GM21723 (cell line): Measurements from ENCODE around the gene STXBP3.

ENCODE experiments used
- ATAC-seq: cut with Tn5 transposase; IDR thresholded peaks from one replicate; pipeline ENCODE4 v1.9.1; 2021; ENCODE audit warnings: mild to moderate bottlenecking, moderate library complexity; ENCODE audit not compliant: unreplicated experiment

STXBP3 gene

DNA sequence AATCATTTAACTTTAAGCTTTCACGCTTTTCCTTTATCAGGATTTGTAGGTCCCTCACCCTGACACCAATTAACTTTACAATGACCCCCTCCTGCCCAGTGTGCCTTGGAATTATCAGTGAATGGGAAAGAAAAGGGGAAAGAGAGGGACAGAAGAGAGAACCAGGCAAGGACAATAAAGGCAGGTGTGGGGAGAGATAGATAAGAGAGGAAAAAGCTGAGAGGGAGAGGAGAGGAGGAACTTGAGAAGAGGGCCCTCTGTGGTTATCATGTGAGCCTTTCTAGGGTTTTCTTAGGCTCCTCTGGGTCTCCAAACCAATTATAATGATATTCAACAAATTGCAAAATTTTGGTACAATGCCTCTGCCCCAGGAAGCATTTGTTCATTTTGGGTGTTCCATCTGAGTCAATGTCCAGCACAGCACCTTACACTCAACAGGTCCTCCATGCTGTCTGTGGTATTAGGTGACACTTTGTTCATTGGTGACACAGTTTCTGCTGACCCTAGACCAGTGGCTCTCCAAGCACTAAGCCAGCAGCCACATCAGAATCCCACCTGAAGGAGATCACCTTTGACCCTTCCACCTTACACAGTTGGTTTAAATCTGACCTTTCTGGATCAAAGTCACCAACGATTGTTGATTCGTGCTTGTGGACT lies 96.2 kb downstream of the STXBP3 start:
- no peak for ATAC-seq

DNA sequence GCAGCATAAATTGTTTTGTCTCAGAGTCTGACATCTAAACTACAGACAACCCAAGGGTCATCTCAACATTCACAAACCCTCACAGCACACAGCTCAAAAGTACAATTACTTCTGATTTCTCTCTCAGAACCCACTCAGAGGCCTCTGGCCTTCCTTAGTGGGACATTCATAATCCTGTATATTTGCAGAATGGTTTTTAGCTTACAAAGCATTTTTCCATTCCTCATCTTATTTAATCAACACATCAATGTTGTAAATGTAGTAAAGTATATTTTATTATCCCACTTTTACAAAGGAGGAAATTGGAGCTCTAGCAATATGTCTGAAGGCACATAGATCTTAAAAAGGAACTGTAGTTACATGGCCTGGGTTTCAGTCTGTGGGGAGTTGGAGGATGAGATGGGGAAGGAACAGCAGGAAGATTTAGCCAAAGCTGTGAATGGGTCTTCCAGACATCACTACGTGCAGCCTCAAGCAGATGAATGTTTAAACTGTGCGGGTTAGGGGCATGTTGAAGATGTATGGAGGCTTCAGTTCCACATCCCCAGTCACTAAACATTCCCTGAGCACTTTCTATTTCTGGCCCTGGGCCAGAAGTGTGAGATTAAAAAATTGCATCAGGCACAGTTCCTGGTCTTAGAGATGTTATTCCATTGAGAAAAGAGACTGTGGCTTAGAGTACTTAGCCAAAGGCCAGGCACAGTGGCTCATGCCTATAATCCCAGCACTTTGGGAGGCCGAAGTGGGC lies 97.1 kb downstream of the STXBP3 start:
- ATAC-seq: no peak

DNA sequence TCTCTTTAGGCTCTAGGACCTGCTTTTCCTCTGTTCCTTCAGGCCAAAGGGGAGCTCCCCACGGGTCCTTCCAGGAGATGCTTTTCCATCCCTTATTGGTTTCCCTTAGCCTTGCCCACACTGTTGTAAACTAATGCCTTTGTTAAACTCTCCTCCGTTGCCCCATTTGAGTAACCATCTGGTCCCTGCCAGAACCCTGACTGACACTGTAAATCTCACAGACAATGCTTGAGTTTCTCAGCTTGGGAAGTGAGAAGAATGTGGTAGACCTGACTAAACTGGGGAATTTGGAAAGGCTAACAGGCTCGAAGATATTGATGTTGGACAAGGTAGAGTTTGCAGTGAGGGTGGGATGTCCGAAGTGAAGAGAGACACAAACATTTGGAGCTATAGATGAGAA lies 99.0 kb downstream of the STXBP3 start:
- ATAC-seq: no peak

DNA sequence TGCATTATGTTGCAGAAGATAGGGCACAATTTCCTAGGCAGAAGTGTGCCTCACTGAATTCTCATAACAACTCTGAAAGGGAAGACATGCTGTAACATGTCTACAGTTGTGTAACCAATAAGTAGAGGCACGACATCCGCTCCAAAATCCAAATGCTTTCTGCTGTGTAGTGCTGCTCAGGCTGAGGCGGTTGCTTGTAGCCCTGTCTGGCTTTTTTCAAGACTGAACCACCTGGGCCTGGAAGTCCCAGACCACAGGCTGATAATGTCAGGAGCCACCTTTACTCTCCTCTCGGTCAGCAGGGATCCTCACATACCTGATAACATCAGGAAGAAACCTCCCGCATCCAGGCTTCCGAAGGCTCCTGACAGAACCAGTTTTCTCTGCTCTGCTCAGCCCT lies 99.5 kb downstream of the STXBP3 start:
- ATAC-seq: no peak

DNA sequence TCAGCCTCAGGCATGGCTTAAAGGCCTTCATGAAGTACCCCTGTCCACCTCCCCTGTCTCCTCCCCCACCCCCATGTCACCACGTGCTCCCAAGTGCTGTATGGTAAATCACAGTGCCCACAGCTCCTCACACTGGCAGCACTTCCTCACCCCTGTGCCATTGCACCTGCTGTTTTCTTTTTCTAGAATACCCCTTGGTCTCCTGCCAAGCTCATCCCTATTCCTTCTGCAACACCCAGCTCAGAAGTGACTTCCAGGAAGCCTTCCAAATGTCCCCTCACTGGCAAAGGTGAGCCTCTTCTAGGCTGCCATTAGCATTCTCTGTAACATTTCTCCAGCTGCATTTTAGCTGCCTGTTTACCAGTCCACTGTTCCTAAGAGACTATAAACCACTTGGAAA lies 101.0 kb downstream of the STXBP3 start:
- no peak for ATAC-seq

DNA sequence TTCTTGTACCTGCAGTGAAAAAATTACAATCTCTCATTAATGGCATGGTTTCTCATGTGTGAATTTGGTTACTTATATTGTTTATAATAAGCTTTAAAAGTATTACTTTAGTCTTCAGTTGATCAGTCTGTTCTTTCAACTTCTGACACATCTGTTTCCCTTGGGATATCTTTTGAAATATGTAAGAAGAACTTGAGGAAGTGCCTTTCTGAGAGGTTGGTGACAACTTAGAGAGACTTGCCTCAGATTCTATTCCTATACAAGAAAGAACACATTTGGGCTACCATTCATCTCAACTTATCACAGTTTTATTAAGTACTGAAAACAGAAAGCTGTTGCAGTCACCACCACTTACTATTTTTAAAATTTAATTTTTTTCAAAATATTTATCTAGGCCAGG lies 102.3 kb downstream of the STXBP3 start:
- ATAC-seq: no peak

DNA sequence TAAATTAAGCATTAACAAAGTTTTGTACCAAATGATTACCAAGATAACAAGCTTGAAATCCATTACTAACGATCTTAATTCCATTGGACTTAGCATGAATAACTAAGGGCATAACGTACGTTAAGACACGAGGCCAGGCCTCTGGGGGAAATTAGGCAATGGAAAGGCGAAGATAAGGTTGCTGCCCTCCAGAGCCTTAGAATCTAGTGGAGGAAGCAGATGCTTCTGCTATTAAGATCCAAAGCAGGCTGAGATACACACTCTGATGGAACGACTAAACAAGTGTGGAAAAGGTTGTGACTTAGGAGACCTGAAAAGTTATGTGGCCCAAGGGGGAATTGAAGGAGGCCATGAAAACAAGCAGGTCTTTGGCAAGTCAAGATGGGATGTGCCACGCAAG lies 104.5 kb downstream of the STXBP3 start:
- no peak for ATAC-seq

DNA sequence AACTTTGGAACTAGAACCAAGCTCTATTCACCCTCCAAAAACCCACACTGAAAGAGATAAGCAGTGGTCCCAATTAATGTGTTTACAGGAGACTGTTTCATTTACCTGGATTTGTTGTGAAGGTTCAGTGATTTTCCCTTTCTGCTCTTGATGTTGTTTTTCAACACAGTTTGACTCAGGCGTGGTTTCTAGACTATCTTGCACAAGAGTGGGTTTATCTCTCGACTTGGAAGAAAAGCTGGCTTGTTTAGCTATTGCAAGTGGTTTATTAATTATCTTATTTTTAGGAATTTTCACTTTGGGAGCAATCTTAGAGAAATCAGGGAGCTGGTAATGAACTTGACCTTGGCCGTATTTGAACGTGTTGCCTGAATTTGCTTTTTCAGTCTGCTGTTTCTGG lies 105.1 kb downstream of the STXBP3 start:
- no peak for ATAC-seq

DNA sequence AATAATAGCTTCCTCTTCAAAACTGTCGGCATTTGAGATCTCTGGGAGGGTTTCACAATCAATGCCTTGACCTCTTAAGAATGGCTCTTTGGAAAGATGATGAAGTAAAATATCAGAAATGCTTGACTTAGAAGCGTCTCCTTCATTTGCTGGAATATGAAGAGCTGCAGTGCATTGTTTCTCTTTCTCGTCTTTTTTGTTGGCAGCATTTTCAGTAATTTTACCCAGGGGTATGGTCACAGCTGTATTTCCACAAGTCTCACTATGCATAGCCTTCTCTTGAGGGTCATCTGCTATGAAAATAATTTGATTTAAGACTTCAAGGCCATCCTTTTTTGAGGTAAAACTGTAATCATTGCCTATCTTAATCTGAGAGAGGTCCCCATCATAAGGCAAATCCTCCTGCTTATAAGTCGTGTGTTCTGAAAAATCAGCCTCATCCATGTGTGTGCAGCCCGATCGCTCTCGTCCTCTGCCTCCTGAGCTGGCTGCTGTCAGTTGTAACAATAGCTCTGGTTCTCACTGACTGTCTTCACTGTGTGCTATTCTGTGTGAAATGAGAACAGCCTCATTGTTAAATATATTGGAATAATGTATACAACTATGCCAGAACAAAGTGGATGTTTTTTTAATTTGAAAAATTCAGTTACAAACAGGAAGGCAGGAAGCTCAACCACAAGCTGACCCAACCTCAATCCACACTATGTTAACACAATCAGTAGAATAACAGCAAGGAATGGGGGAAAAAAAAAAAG lies 105.9 kb downstream of the STXBP3 start:
- ATAC-seq: no peak

DNA sequence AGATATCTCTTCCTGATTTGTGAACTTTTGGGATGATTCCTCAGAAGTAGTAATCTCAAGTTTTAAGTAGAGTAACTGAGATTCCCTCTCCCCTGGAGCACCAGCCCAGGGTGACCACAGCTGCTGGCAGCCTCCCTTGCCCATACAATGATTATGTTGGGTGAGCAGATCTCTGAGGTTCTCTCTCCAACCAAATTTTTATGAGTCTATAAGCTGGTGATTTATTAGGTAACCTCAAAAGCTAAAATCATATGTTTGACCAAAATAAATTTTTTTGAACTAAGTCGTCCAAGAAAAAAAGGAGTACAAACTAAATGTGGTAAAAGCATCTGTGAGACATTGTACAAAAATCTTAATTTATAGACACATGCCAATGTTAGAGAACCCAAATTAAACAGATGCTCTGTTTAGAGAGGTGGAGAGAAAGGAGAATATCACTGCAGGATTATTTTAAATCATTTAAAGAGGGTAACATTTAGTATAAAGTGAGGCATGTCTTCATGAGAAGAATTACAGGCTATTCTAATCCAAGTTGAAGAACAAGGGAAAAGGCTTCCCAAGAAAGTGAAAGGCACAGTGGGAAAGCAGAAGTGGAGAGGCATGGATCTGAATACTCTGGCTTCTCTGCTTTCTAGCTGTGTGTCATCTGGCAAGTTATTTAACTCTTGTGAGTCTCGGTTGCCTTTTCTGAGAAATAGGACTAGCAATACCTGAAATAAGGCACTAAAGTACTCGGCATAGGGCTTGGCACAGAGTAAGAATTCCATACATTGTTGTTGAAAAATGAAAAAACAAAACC lies 107.9 kb downstream of the STXBP3 start:
- no peak for ATAC-seq

DNA sequence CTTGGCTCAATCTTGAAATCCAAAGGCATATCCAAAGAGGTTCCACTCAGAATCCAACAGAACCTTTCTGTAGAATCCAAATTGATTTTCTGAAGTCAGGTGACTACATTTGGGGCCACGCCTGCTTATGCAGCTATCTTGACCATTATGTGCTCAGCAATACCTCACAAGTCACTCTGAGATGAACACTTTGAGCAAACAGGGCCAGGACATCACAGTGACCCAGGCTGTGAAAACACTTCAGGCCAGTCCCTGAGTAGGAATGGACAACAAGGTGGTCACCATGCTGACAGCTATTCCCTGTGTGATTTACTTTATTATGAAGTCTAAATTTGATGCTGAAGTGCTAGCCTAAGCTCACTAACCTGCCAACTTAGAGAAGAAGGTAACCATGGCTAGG lies 110.5 kb downstream of the STXBP3 start, which contains the start of gene AKNAD1:
AKNAD1 (minus strand) TSS at position 101 of the 400 bp plus-strand sequence. CDS start 4,430 bp downstream, outside the sequence.
- no peak for ATAC-seq

DNA sequence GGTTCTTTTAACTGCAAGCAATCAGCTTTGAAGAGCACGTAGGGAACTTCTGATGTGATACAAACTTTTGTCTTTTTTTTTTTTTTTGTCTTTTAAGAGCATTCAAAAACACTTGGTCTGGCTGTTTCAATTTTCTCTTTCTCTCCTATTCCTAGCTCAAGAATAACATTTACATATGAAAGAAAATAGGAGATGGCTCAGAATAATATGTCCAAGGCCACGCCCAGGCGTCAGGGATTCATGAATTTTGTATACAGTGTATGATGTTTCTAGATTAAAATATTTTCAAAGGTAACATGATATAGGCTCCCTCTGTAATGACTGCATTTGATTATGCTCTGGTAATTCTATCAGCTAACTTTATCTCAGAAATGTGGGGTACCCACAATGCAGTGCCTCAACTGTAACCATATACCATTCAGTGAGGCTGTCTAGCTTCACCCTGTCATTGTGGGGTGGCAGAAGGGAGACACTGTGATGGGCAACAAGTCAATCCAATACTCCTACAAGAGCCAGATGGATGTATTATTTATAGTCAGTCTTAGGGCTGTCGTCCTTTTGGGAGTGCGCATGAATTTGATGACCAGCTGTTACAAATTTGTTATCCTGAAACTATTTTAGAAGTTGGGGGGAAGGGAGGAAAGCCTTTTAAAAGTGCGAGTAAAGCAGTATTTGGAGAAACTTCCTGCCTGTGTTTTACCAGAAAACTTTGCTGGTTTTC lies 111.9 kb downstream of the STXBP3 start:
- ATAC-seq: no peak
